Caco-2 (cell line): ENCODE data around the gene ZBTB21. TPM values are rescaled to one million over a fixed set of nuclear protein-coding genes. Genes with fewer than 3 reads are reported as not detected.

Source experiments
- BruUV-seq: library from RNA; stranded (reverse); fragments of 400-500 nt; replicated peaks from 2 replicates; lab custom pipeline; 2021; lab: Mats Ljungman, UMichigan
- CTCF ChIA-PET: fragments of 300-600 bp; sonication (Branson Sonifier 250); formaldehyde crosslinking; loops from one replicate; lab custom pipeline; 2022; ENCODE audit warnings: antibody characterized with exemption; lab: Charles Lee
- POLR2A ChIA-PET: fragments of 300-600 bp; sonication (Branson Sonifier 250); formaldehyde crosslinking; loops from one replicate; lab custom pipeline; 2022; ENCODE audit warnings: antibody characterized with exemption; lab: Charles Lee
- DNase-seq, 2 experiments: peaks; one replicate each; pipeline versions ENCODE4 v3.0.0 to v3.0.0-alpha.2; 2020 to 2022
- H3K27me3 ChIP-seq: replicated peaks from 2 replicates; pipeline ENCODE4 v1.6.0; 2011; ENCODE audit warnings: low read length; ENCODE audit not compliant: control insufficient read depth, insufficient read depth
- H3K36me3 ChIP-seq: 2 replicates; pipeline ENCODE4 v1.5.1; 2011; ENCODE audit warnings: low read length; ENCODE audit not compliant: control insufficient read depth, insufficient read depth
- H3K4me1 ChIP-seq: fragments of 250-450 bp; sonication (Bioruptor Pico); 2 replicates; pipeline ENCODE4 v1.5.1; 2020; ENCODE audit warnings: mild to moderate bottlenecking
- H3K4me3 ChIP-seq: 2 replicates; pipeline ENCODE4 v1.5.1; 2011; ENCODE audit warnings: low read depth, mild to moderate bottlenecking, control low read depth, low read length
- H3K9me3 ChIP-seq: fragments of 250-450 bp; sonication (Bioruptor Pico); 2 replicates; pipeline ENCODE4 v1.5.1; 2020; ENCODE audit warnings: mild to moderate bottlenecking, moderate library complexity
- H3K27ac Mint-ChIP-seq: one replicate; pipeline ENCODE4 v1.8.0; 2022; ENCODE audit warnings: mixed read lengths; ENCODE audit not compliant: unreplicated experiment
- H3K27me3 Mint-ChIP-seq: one replicate; pipeline ENCODE4 v1.8.0; 2022; ENCODE audit warnings: mixed read lengths; ENCODE audit not compliant: insufficient read depth, unreplicated experiment
- H3K36me3 Mint-ChIP-seq: one replicate; pipeline ENCODE4 v1.8.0; 2022; ENCODE audit warnings: mild to moderate bottlenecking, mixed read lengths; ENCODE audit not compliant: insufficient read depth, unreplicated experiment
- H3K4me1 Mint-ChIP-seq: one replicate; pipeline ENCODE4 v1.8.0; 2022; ENCODE audit warnings: low read depth, mixed read lengths; ENCODE audit not compliant: unreplicated experiment
- H3K4me3 Mint-ChIP-seq: one replicate; pipeline ENCODE4 v1.8.0; 2022; ENCODE audit warnings: mild to moderate bottlenecking, moderate library complexity, mixed read lengths; ENCODE audit not compliant: unreplicated experiment
- H3K9me3 Mint-ChIP-seq: one replicate; pipeline ENCODE4 v1.8.0; 2022; ENCODE audit warnings: mixed read lengths; ENCODE audit not compliant: unreplicated experiment
- intact Hi-C: fragments of 100-400 bp; cut with micrococcal nuclease; formaldehyde crosslinking; loops from one replicate; pipeline ENCODE4 v1.10.0; 2022; ENCODE audit not compliant: unreplicated experiment
- total RNA-seq: library from RNA; stranded (reverse); gene quantifications from 2 replicates; pipeline ENCODE4 v1.2.3, GENCODE V29; 2022
- TF ChIP-seq, protein P1 (sequence below), 2 experiments: fragments of 200-600 bp in 1 of 2; IDR thresholded peaks; 1 replicate in 1 of 2; 2 replicates in 1 of 2; pipeline versions ENCODE4 v1.5.1 to v1.8.0; 2011 to 2022; ENCODE audit warnings: antibody characterized with exemption in 1 of 2, control low read depth in 1 of 2, inconsistent platforms in 1 of 2, low read depth in 1 of 2, low read length in 1 of 2, mild to moderate bottlenecking in 1 of 2, moderate library complexity in 1 of 2; ENCODE audit not compliant: insufficient read depth in 1 of 2, severe bottlenecking in 1 of 2, unreplicated experiment in 1 of 2

Gene ZBTB21
- total RNA-seq, 1 experiment from 2014 or later, result 21.4 TPM

DNA sequence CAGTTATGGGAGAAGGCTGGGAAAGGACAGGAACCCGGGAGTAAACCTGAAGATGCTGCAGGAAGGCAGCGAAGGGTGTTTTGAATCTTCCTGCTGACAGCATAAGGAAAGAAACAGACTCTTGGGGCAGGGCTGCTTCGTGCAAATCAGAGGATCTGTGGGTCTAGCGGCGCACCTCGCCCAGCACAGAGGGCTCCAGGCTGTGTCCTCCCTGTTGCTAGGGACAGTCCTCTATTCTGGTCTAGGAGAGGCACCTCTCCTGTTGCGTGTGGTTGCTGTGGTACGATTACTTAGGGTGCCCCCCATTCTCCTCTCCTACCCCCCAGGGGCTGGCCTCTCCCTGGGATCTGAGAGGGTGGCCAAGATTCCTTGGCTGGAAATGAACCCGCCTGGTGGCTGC is 67.7 kb downstream of the ZBTB21 start:
- BruUV-seq, result no TSS peak
- CTCF ChIA-PET, result no interaction called here
- DNase-seq, result no peak

DNA sequence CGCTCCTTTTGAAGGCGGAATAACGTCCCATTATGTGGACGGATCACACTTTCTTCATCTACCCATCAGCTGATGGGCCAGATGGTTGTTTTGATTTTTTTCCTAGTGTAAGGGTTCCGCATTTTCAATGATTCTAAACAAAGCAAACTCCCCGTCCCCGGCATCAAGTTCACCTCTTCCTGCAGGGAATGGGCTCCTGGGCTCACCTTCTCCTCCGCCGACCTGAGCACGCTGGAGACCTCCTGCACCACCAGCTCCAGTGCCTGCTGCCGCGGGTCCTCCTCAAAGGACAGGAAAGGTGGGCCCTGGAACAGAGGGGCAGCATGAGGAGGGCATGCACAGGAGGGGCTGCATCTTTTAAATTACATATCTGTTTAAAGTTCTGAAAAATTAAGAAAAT is 68.2 kb downstream of the ZBTB21 start:
- Histone ChIP-seq H3K27me3 (no peaks in the 10 kb centered on the region), H3K4me3 (no peak overlapping the region), H3K36me3 (no peaks in the 10 kb centered on the region), H3K4me1 (no peaks in the 10 kb centered on the region), H3K9me3 (no peaks in the 10 kb centered on the region)
- Mint-ChIP-seq H3K36me3 (peaks cover 10% of the 10 kb centered on the region), H3K27ac (no peak overlapping the region), H3K27me3 (no peaks in the 10 kb centered on the region), H3K9me3 (peaks cover 8% of the 10 kb centered on the region), H3K4me3 (no peak overlapping the region), H3K4me1 (no peaks in the 10 kb centered on the region)
- no TSS peak for BruUV-seq
- intact Hi-C loops, result no loop called here
- CTCF ChIA-PET, result no interaction called here
- POLR2A ChIA-PET, result no interaction called here
- TF ChIP-seq, protein P1, sequence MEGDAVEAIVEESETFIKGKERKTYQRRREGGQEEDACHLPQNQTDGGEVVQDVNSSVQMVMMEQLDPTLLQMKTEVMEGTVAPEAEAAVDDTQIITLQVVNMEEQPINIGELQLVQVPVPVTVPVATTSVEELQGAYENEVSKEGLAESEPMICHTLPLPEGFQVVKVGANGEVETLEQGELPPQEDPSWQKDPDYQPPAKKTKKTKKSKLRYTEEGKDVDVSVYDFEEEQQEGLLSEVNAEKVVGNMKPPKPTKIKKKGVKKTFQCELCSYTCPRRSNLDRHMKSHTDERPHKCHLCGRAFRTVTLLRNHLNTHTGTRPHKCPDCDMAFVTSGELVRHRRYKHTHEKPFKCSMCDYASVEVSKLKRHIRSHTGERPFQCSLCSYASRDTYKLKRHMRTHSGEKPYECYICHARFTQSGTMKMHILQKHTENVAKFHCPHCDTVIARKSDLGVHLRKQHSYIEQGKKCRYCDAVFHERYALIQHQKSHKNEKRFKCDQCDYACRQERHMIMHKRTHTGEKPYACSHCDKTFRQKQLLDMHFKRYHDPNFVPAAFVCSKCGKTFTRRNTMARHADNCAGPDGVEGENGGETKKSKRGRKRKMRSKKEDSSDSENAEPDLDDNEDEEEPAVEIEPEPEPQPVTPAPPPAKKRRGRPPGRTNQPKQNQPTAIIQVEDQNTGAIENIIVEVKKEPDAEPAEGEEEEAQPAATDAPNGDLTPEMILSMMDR (IDR thresholded peaks at IDR 0.05; ENCODE audit: insufficient read depth in 1 of 2, low read depth in 1 of 2, low read length in 1 of 2, severe bottlenecking in 1 of 2, unreplicated experiment in 1 of 2), result no peak
- DNase-seq, result no peak

More for the DNA sequence above, 67.7 kb downstream of the ZBTB21 start:
- Mint-ChIP-seq H3K4me3 (no peak overlapping the region), H3K27me3 (no peaks in the 10 kb centered on the region), H3K36me3 (peaks cover 10% of the 10 kb centered on the region), H3K4me1 (no peaks in the 10 kb centered on the region), H3K9me3 (peaks cover 8% of the 10 kb centered on the region), H3K27ac (no peak overlapping the region)
- no peaks in the 10 kb centered on the region for H3K36me3 ChIP-seq
- POLR2A ChIA-PET, result no interaction called here
- intact Hi-C loops, result no loop called here
- H3K27me3 ChIP-seq, result no peaks in the 10 kb centered on the region
- no peaks in the 10 kb centered on the region for H3K4me1 ChIP-seq
- no peaks in the 10 kb centered on the region for H3K9me3 ChIP-seq
- no peak overlapping the region for H3K4me3 ChIP-seq
- TF ChIP-seq, protein P1 (IDR thresholded peaks at IDR 0.05; ENCODE audit: insufficient read depth in 1 of 2, low read depth in 1 of 2, low read length in 1 of 2, severe bottlenecking in 1 of 2, unreplicated experiment in 1 of 2), result no peak

DNA sequence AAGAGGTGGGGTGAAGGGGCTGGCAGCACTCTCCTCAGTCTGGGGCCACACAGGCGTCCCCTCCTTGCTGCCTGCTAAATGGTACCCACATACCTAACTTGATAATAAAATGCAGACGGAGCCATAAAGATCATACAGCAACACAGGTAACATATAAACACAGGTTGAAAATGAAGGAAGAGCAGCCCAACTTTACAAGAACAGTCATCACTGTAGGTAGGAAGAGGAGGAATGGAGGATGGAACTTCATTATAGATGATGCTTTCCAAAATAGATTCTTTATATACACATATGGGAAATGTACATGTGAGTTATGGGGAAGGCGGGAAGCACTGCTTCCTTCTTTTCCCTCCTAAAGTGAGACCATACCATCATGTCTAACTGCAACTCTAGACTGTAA is 69.7 kb downstream of the ZBTB21 start:
- TF ChIP-seq, protein P1 (IDR thresholded peaks at IDR 0.05; ENCODE audit: insufficient read depth in 1 of 2, low read depth in 1 of 2, low read length in 1 of 2, severe bottlenecking in 1 of 2, unreplicated experiment in 1 of 2), result no peak
- no peaks in the 10 kb centered on the region for H3K27me3 Mint-ChIP-seq
- H3K4me1 ChIP-seq, result no peaks in the 10 kb centered on the region
- POLR2A ChIA-PET, result no interaction called here
- no peak overlapping the region for H3K4me3 ChIP-seq
- no peaks in the 10 kb centered on the region for H3K4me1 Mint-ChIP-seq
- DNase-seq, result no peak
- no peak overlapping the region for H3K27ac Mint-ChIP-seq
- BruUV-seq, result no TSS peak
- H3K9me3 Mint-ChIP-seq, result peaks cover 8% of the 10 kb centered on the region
- CTCF ChIA-PET, result no interaction called here
- H3K36me3 Mint-ChIP-seq, result peaks cover 10% of the 10 kb centered on the region
- no peak overlapping the region for H3K4me3 Mint-ChIP-seq
- no peaks in the 10 kb centered on the region for H3K27me3 ChIP-seq
- no peaks in the 10 kb centered on the region for H3K36me3 ChIP-seq
- intact Hi-C loops, result no loop called here
- no peaks in the 10 kb centered on the region for H3K9me3 ChIP-seq
